ENCODE data around the gene RTCB.
A peak's percentile ranks its signal among the peaks of the same experiment; 100 is the strongest.

RTCB gene

GRCh38 chr22:32410459-32410858 is 1.6 kb downstream of the RTCB start:
- H3K4me3 ChIP-seq (ENCODE audit: low read length) = peak overlapping the region; percentile 87
- TF ChIP-seq ZNF274 (IDR thresholded peaks at IDR 0.05; ENCODE audit: low read depth, low read length) = no peak

DNA sequence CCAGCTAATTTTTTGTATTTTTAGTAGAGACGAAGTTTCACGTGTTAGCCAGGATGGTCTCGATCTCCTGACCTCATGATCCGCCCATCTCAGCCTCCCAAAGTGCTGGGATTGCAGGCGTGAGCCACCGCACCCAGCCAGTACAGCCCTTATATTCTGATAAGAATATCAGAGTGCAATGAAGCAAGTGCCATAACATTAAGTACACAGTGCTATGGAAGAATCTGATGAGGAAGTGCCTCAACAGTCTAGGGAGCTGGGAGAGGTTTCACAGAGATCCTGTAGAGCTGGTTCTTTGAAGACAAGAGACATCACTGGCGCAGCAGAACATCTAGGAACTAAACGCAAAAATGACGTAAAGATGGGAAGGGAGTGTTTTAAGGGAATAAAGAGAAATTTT is 2.1 kb downstream of the RTCB start:
- no peak overlapping the region for H3K4me3 ChIP-seq (ENCODE audit: low read length)
- TF ChIP-seq ZNF274 (IDR thresholded peaks at IDR 0.05; ENCODE audit: low read depth, low read length) = no peak

DNA sequence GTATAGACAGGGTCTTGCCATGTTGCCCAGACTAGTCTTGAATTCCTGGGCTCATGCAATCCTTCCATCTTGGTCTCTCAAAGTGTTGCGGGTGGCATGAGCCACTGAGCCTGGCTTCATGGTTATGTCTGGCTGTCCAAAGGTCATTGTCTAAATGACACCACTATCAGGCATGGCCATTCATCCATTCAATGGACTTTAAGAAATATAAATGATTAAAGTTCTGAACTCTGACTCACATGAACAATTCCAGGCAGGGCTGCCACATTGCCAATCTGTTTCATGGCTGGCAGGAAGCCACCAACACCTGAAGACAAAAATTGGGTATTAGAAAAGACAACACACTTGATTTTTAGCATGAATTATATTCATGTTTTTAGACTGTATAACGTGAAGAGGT is 4.1 kb downstream of the RTCB start:
- H3K4me3 ChIP-seq (ENCODE audit: low read length) = peak overlapping the region; percentile 22; the same call in 1 of the 2 replicates
- no peak for TF ChIP-seq ZNF274 (IDR thresholded peaks at IDR 0.05; ENCODE audit: low read depth, low read length)

DNA sequence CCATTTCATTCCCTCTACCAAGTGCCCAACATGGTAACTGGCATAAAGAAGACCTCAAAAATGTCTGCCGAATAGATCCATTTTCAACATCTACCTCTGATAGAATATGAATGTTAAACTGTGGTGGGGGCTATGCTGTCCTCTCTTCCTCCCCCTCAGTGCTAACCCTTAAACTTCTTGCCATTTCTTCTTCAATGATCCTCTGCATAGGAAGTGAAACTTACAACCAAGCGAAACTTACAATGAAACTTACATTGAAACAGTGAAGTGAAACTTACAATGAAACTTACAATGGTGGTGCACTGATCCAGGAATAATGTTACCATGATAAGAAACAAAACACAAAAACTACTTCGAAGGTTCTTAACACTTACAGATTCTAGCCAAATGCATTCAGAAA is 4.7 kb downstream of the RTCB start:
- TF ChIP-seq ZNF274 (IDR thresholded peaks at IDR 0.05; ENCODE audit: low read depth, low read length) = no peak
- H3K4me3 ChIP-seq (ENCODE audit: low read length) = no peak overlapping the region

DNA sequence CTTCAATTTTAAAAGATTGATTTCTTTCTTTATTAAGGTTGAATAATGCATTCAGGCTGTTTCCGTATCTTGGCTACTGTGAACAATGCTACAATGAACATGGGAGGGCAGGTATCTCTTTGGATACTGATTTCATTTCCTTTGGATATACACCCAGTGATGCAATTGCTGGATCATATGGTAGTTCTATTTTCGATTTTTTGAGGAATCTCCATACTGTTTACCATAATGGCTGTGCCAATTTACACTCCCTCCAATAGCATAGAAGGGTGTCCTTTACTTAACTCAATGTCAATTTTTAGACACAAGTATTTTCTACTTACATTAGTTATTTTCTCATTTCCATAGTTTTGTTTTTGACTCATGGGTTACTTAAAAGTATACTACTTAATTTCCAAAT is 8.0 kb downstream of the RTCB start:
- H3K4me3 ChIP-seq (ENCODE audit: low read length) = no peak overlapping the region
- no peak for TF ChIP-seq ZNF274 (IDR thresholded peaks at IDR 0.05; ENCODE audit: low read depth, low read length)

- TF ChIP-seq ZNF274 (IDR thresholded peaks at IDR 0.05; ENCODE audit: low read depth, low read length) = no peak
- H3K4me3 ChIP-seq (ENCODE audit: low read length) = no peak overlapping the region
These were observed 10.6 kb downstream of the RTCB start for GRCh38 chr22:32401486-32401885.

DNA sequence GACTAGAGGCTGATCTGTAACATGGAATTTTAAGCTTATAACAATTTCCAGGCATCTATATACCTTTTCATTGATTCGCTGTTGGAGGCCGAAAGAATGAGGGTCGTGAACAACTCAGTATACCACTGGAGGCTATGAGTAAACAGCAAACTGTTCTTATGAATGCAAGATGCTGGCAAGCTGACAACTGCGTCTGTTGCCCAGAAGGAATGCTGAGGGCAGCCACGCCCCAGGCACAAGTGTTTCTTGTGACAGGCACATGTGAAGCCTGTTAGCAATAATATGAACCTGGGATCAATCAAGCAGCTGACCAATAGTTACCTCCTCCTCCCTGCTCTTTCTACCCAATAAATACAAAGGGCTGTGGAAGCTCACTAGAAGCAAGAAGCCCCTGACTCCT is 15.3 kb downstream of the RTCB start:
- no peak overlapping the region for H3K4me3 ChIP-seq (ENCODE audit: low read length)
- no peak for TF ChIP-seq ZNF274 (IDR thresholded peaks at IDR 0.05; ENCODE audit: low read depth, low read length)

- TF ChIP-seq ZNF274 (IDR thresholded peaks at IDR 0.05; ENCODE audit: low read depth, low read length) = no peak
- no peak overlapping the region for H3K4me3 ChIP-seq (ENCODE audit: low read length)
These were observed 15.8 kb downstream of the RTCB start for GRCh38 chr22:32396255-32396654.

DNA sequence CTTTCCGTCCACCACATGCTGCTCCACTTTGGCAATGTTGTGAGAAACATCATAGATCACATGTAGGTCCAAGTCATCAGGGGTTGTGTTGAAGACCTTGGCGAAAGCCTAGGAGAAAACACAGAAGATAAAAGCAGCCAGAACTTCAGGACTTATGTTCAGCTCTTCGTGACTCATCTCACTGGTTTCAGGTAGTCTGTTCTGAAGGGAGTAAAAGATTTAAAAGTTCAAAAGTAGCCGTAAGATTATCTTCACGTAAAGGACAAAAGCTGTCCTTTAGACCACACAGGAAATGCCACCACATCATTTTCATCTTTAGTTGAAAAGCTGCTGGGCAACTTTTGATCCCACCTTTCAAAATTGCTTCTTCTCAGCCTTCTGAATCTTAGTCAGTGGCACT is 16.9 kb downstream of the RTCB start:
- TF ChIP-seq ZNF274 (IDR thresholded peaks at IDR 0.05; ENCODE audit: low read depth, low read length) = no peak
- H3K4me3 ChIP-seq (ENCODE audit: low read length) = no peak overlapping the region

DNA sequence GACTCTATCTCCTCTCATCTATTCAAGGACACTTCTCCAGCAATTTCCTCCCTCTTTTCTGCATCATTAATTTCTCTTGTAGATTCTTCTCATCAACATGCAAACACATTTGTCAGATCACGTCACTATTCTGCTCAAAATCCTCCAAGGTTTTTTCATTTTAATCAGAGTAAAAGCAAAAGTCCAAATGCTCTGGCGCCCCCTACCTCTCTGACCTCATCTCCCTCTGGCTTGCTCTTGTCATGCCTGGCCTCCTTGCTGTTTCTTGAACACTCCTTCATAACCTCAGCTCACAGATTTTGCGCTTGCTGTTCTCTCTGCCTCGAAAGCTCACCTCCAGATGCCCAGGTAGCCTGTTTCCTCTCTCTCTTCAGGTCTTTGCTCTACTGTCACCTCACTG is 22.4 kb downstream of the RTCB start:
- no peak for TF ChIP-seq ZNF274 (IDR thresholded peaks at IDR 0.05; ENCODE audit: low read depth, low read length)

GRCh38 chr22:32385681-32386080 is 26.4 kb downstream of the RTCB start:
- no peak for TF ChIP-seq ZNF274 (IDR thresholded peaks at IDR 0.05; ENCODE audit: low read depth, low read length)
- H3K4me3 ChIP-seq (ENCODE audit: low read length) = no peak overlapping the region

More for the DNA sequence above, 22.4 kb downstream of the RTCB start:
- H3K4me3 ChIP-seq (ENCODE audit: low read length) = no peak overlapping the region

DNA sequence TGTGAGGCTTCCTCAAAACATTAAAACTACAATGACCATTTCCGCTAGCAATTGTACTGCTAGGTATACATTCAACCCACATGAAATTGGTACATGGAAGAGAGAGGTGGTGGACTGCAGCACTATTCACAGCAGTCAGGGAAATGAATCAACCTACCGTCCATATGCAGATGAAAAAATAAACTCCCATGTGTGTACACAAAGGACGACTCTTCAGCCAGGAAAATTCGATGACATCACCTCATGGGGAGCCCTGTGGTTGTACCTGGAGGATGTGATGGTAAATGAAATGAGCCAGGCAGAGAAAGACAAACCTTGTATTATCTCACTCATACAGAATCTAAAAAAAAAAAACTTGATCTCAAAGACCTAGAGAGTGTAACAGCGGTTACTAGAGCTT is 31.1 kb downstream of the RTCB start:
- no peak for TF ChIP-seq ZNF274 (IDR thresholded peaks at IDR 0.05; ENCODE audit: low read depth, low read length)
- H3K4me3 ChIP-seq (ENCODE audit: low read length) = no peak overlapping the region

DNA sequence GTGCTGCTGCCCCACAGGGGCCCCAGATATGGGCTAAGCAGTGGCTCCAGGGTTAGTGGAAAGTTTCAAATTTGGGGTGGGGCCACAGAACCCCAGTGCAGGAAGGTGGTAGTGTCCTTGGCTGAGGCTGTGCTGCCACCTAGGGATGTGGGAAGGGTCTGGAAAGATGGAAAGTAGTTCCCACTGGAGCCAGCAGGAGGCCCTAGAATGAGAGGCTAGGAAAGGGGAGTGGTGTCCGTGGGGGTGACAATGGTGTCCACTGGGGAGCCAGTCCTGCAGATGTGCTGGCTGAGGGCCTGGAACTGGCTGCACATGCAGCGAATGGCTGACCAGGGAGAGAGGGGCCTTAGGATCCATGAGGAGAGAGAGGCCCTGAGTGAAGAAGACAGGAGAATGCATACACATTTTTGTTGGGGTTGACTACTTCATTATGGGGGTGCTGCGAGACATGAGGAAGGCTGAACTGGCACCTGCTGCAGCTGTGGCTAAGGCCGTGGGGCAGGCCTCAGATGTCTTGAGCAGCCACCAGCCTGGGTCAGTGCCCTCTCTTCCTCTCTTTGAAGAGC is 33.3 kb downstream of the RTCB start:
- H3K4me3 ChIP-seq (ENCODE audit: low read length) = no peak overlapping the region
- no peak for TF ChIP-seq ZNF274 (IDR thresholded peaks at IDR 0.05; ENCODE audit: low read depth, low read length)

DNA sequence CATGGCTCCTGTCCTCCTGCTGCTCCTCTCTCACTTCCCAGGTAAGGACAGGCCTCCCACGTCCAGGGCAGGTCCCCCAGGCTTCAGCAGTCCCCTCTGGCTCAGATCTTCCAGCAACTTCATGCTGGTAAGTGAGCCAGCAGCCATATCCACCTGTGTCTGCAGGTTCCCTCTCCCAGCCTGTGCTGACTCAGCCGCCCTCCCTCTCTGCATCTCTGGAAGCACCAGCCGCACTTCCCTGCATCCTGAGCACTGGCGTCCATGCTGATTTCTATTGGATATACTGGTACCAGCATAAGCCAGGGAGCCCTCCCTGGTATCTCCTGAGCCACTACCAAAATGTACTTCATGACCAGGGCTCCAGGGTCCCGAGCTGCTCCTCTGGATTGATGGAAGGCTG is 35.4 kb downstream of the RTCB start:
- H3K4me3 ChIP-seq (ENCODE audit: low read length) = no peak overlapping the region
- TF ChIP-seq ZNF274 (IDR thresholded peaks at IDR 0.05; ENCODE audit: low read depth, low read length) = no peak

DNA sequence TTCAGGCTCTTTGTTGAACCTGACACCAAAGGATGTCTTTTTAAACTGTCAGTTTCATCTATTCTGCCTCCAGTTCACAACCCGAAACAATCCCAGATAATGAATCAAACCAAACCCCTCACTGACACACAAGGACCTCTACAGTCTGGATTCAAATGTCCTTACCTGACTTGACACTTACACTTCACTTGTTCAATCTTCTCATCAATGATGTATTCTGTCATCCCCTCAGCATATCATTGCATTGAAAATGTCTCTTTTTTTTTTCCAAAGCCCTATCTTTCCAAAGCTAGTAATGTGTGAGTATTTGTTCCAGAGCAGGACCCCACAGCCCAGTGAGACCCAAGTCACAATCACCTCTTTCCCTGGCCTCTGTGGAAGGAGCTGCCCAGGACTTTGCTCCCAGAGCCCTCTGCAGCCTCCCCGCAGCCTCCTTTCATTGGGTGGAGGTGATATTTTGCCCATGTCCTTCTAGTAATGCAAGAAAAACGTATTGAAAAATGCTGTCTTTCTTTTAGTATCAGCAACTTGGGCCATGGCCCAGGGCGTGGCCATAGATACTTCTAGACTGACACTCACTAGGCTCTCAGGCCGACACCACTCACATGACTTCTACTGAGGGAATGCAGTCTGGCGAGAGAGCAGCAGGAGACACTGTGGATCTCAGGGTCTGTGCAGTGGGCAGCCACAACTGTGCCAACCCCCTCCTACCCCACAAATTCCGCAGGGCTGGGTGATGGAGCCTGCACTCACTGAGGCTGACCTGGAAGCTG is 36.2 kb downstream of the RTCB start:
- H3K4me3 ChIP-seq (ENCODE audit: low read length) = no peak overlapping the region
- TF ChIP-seq ZNF274 (IDR thresholded peaks at IDR 0.05; ENCODE audit: low read depth, low read length) = no peak

- no peak overlapping the region for H3K4me3 ChIP-seq (ENCODE audit: low read length)
- TF ChIP-seq ZNF274 (IDR thresholded peaks at IDR 0.05; ENCODE audit: low read depth, low read length) = no peak
These were observed 47.8 kb downstream of the RTCB start for GRCh38 chr22:32364210-32364609.

All from GM08714 (cell line).